Glutamatergic neuron (in vitro differentiated cells): Measurements from ENCODE around the gene MDFIC2. TPM values are rescaled to one million over a fixed set of nuclear protein-coding genes. Genes with fewer than 3 reads are reported as not detected.

Experiments
- DNase-seq: peaks from one replicate; pipeline ENCODE4 v3.0.0; 2022
- H3K27ac Mint-ChIP-seq: one replicate; pipeline ENCODE4 v1.8.0; 2020; ENCODE audit warnings: mild to moderate bottlenecking, mixed read lengths, inconsistent platforms; ENCODE audit not compliant: unreplicated experiment
- H3K27me3 Mint-ChIP-seq: one replicate; pipeline ENCODE4 v1.8.0; 2020; ENCODE audit warnings: mild to moderate bottlenecking, moderate library complexity, mixed read lengths, inconsistent platforms; ENCODE audit not compliant: unreplicated experiment
- H3K36me3 Mint-ChIP-seq: one replicate; pipeline ENCODE4 v1.8.0; 2020; ENCODE audit warnings: mild to moderate bottlenecking, mixed read lengths, inconsistent platforms; ENCODE audit not compliant: unreplicated experiment
- H3K4me1 Mint-ChIP-seq: one replicate; pipeline ENCODE4 v1.8.0; 2020; ENCODE audit warnings: mild to moderate bottlenecking, low read depth, mixed read lengths, inconsistent platforms; ENCODE audit not compliant: unreplicated experiment
- H3K4me3 Mint-ChIP-seq: one replicate; pipeline ENCODE4 v1.8.0; 2020; ENCODE audit warnings: mild to moderate bottlenecking, mixed read lengths, inconsistent platforms; ENCODE audit not compliant: unreplicated experiment
- H3K9me3 Mint-ChIP-seq: one replicate; pipeline ENCODE4 v1.8.0; 2020; ENCODE audit warnings: mild to moderate bottlenecking, moderate library complexity, mixed read lengths, inconsistent platforms; ENCODE audit not compliant: unreplicated experiment
- CTCF ChIP-seq: fragments of 200-600 bp; sonication (generic); IDR thresholded peaks from one replicate; pipeline ENCODE4 v1.5.0; 2021; ENCODE audit not compliant: partially characterized antibody, unreplicated experiment
- total RNA-seq: library from RNA; stranded (reverse); fragmentation: NEBNext Ultra II Directional; extraction: Animal tissue kit (Norgen Biotek cat#: 25700); gene quantifications from one replicate; pipeline ENCODE4 v1.2.1, GENCODE V29; 2021; ENCODE audit not compliant: unreplicated experiment

The MDFIC2 gene
- total RNA-seq, 1 donor from 2014 or later = not detected

GRCh38 chr3:70179111-70179510 is 133.3 kb downstream of the MDFIC2 start:
- Mint-ChIP-seq H3K4me3 (no peak overlapping the region), H3K9me3 (no peaks in the 10 kb centered on the region), H3K27ac (no peak overlapping the region), H3K27me3 (no peaks in the 10 kb centered on the region), H3K4me1 (peaks cover 5% of the 10 kb centered on the region), H3K36me3 (no peaks in the 10 kb centered on the region)
- no peak for TF ChIP-seq CTCF
- no peak for DNase-seq

- H3K27me3 Mint-ChIP-seq = no peaks in the 10 kb centered on the region
- no peak overlapping the region for H3K27ac Mint-ChIP-seq
- TF ChIP-seq CTCF = no peak
- no peaks in the 10 kb centered on the region for H3K9me3 Mint-ChIP-seq
- peaks cover 5% of the 10 kb centered on the region for H3K4me1 Mint-ChIP-seq
- DNase-seq = no peak
- no peak overlapping the region for H3K4me3 Mint-ChIP-seq
- no peaks in the 10 kb centered on the region for H3K36me3 Mint-ChIP-seq
Measured at GRCh38 chr3:70177881-70178645, 134.4 kb downstream of the MDFIC2 start.

- Mint-ChIP-seq H3K4me1 (no peaks in the 10 kb centered on the region), H3K36me3 (no peaks in the 10 kb centered on the region), H3K4me3 (no peak overlapping the region), H3K27me3 (no peaks in the 10 kb centered on the region), H3K27ac (no peak overlapping the region), H3K9me3 (no peaks in the 10 kb centered on the region)
- DNase-seq = no peak
- TF ChIP-seq CTCF = no peak
Measured at GRCh38 chr3:70176224-70176623, 136.2 kb downstream of the MDFIC2 start.

- Mint-ChIP-seq H3K4me1 (no peaks in the 10 kb centered on the region), H3K9me3 (no peaks in the 10 kb centered on the region), H3K27me3 (no peaks in the 10 kb centered on the region), H3K4me3 (no peak overlapping the region), H3K27ac (no peak overlapping the region), H3K36me3 (no peaks in the 10 kb centered on the region)
- TF ChIP-seq CTCF = no peak
- no peak for DNase-seq
Measured at GRCh38 chr3:70156808-70157207, 155.6 kb downstream of the MDFIC2 start.

GRCh38 chr3:70150599-70150998 is 161.8 kb downstream of the MDFIC2 start:
- TF ChIP-seq CTCF = no peak
- Mint-ChIP-seq H3K27ac (no peak overlapping the region), H3K36me3 (no peaks in the 10 kb centered on the region), H3K27me3 (no peaks in the 10 kb centered on the region), H3K4me1 (peaks cover 1% of the 10 kb centered on the region), H3K9me3 (no peaks in the 10 kb centered on the region), H3K4me3 (no peak overlapping the region)
- no peak for DNase-seq
